CD8-positive, alpha-beta memory T cell (primary cell): Measurements from ENCODE around the gene ZNF528. TPM values are rescaled to one million over a fixed set of nuclear protein-coding genes. Genes with fewer than 3 reads are reported as not detected.

Experiments used
- CTCF ChIA-PET: fragments of 350-600 bp; sonication (Branson Sonifier 250); formaldehyde crosslinking; loops from one replicate; lab custom pipeline; 2021; ENCODE audit warnings: antibody characterized with exemption; lab: Charles Lee
- POLR2A ChIA-PET: fragments of 350-600 bp; sonication (Branson Sonifier 250); formaldehyde crosslinking; loops from one replicate; lab custom pipeline; 2021; ENCODE audit warnings: antibody characterized with exemption; lab: Charles Lee
- DNase-seq, 5 donors: peaks; one replicate each; pipeline versions ENCODE4 v3.0.0 to v3.0.0-alpha.2; 2020 to 2022; ENCODE audit warnings: mixed read lengths in 1 of 5
- H3K27ac ChIP-seq: one replicate; pipeline ENCODE4 v1.7.0; 2013; ENCODE audit warnings: low read depth, mild to moderate bottlenecking, low read length, moderate library complexity
- H3K27me3 ChIP-seq: 2 replicates; pipeline ENCODE4 v1.7.0; 2013; ENCODE audit warnings: low read length, mild to moderate bottlenecking; ENCODE audit not compliant: insufficient read depth, poor library complexity, severe bottlenecking
- H3K36me3 ChIP-seq: 2 replicates; pipeline ENCODE4 v1.7.0; 2013; ENCODE audit warnings: mild to moderate bottlenecking, low read length, moderate library complexity; ENCODE audit not compliant: insufficient read depth
- H3K4me1 ChIP-seq: 2 replicates; pipeline ENCODE4 v1.7.0; 2013; ENCODE audit warnings: mild to moderate bottlenecking, low read length, moderate library complexity; ENCODE audit not compliant: insufficient read depth
- H3K4me3 ChIP-seq: 2 replicates; pipeline ENCODE4 v1.7.0; 2013; ENCODE audit warnings: mild to moderate bottlenecking, low read length
- H3K9me3 ChIP-seq: 2 replicates; pipeline ENCODE4 v1.7.0; 2013; ENCODE audit warnings: mild to moderate bottlenecking, low read length
- H3K27ac Mint-ChIP-seq, 8 donors: one replicate each; pipeline ENCODE4 v1.8.0; 2020 to 2021; ENCODE audit warnings: mixed read lengths in 8 of 8, mild to moderate bottlenecking in 6 of 8, inconsistent platforms in 3 of 8, moderate library complexity in 3 of 8
- H3K27me3 Mint-ChIP-seq, 2 donors: one replicate each; pipeline ENCODE4 v1.8.0; 2020 to 2021; ENCODE audit warnings: mixed read lengths in 2 of 2, mild to moderate bottlenecking in 1 of 2, moderate library complexity in 1 of 2
- H3K36me3 Mint-ChIP-seq, 3 donors: one replicate each; pipeline ENCODE4 v1.8.0; 2020 to 2021; ENCODE audit warnings: mixed read lengths in 3 of 3, inconsistent platforms in 1 of 3, mild to moderate bottlenecking in 1 of 3
- H3K4me1 Mint-ChIP-seq, 3 donors: one replicate each; pipeline ENCODE4 v1.8.0; 2020 to 2021; ENCODE audit warnings: mixed read lengths in 3 of 3, inconsistent platforms in 1 of 3, mild to moderate bottlenecking in 1 of 3
- H3K4me3 Mint-ChIP-seq, 7 donors: one replicate each; pipeline ENCODE4 v1.8.0; 2020 to 2021; ENCODE audit warnings: mixed read lengths in 7 of 7, mild to moderate bottlenecking in 6 of 7, moderate library complexity in 4 of 7, inconsistent platforms in 2 of 7
- H3K9me3 Mint-ChIP-seq, 5 donors: one replicate each; pipeline ENCODE4 v1.8.0; 2020 to 2022; ENCODE audit warnings: mixed read lengths in 5 of 5, mild to moderate bottlenecking in 3 of 5, moderate library complexity in 2 of 5, inconsistent platforms in 1 of 5
- polyA plus RNA-seq: library from polyadenylated mRNA; unstranded; fragments of 300-500 nt; fragmentation: Illumina TruSeq; gene quantifications from one replicate; pipeline ENCODE4 v1.2.3, GENCODE V29; 2021
- total RNA-seq, 2 experiments: library from RNA; stranded (reverse); gene quantifications; one replicate each; pipeline ENCODE4 v1.2.3, GENCODE V29; 2021

Gene ZNF528
- total RNA-seq, result 10 to 100 TPM; 11.6 to 14.2 TPM
- 8.8 TPM for polyA plus RNA-seq

- peaks cover 19 to 29% (median 26%) of the 10 kb centered on the region in 3 donors for H3K4me1 Mint-ChIP-seq
- Histone ChIP-seq H3K9me3 (peaks cover 16% of the 10 kb centered on the region), H3K4me1 (peaks cover 17% of the 10 kb centered on the region), H3K27me3 (no peaks in the 10 kb centered on the region), H3K27ac (peak within 1 kb of the TSS; percentile 47), H3K4me3 (peak within 1 kb of the TSS; percentile 65), H3K36me3 (peaks cover 3% of the 10 kb centered on the region)
- H3K27me3 Mint-ChIP-seq, result peaks cover 0 to 3% of the 10 kb centered on the region in 2 donors
- peaks cover 12 to 65% (median 55%) of the 10 kb centered on the region in 5 donors for H3K9me3 Mint-ChIP-seq
- ChIA-PET POLR2A (interaction anchor here (1.0 kb wide), 1 partner anchor 28 kb away, joined by 3 read pairs; the partner anchor contains the start of gene ZNF880), CTCF (interaction anchor here (1.1 kb wide), 1 partner anchor 27 kb away, joined by 3 read pairs; the partner anchor contains the start of gene ZNF880)
- H3K36me3 Mint-ChIP-seq, result peaks cover 31 to 80% (median 66%) of the 10 kb centered on the region in 3 donors
- H3K4me3 Mint-ChIP-seq, result peak within 1 kb of the TSS; percentile 88 to 97 (median 90)
- DNase-seq, result peak; percentile 82 to 96 (median 91)
- peak within 1 kb of the TSS; percentile 74 to 94 (median 89) for H3K27ac Mint-ChIP-seq
Measured at GRCh38 chr19:52397310-52398080, at the start of gene ZNF528. TSS of gene ZNF528 (plus strand) at chr19:52397849. CDS start at chr19:52402014, 4,165 bp downstream.

DNA sequence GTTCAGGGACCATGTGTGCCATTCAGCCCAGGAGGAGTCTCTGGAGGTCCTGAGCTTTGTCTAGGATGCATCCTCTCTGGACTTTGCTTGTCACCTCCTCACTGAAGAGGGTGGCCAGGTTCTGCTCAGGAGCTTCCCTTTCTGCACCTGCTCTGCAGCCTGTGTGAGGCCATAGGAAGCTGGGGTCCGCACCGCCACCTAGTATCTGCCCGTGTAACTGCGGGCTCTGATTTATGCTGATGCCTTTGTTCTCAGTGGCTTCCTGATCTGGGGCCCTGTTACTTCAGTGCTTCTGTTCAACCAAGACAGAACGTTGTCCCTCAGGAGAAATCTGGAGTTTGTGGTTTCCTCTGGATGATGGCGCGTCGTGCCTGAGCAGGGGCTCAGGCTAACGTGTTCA lies 46.1 kb upstream of the ZNF528 start:
- Histone ChIP-seq H3K4me1 (no peaks in the 10 kb centered on the region), H3K36me3 (no peaks in the 10 kb centered on the region), H3K9me3 (no peaks in the 10 kb centered on the region), H3K27me3 (no peaks in the 10 kb centered on the region), H3K4me3 (no peak overlapping the region), H3K27ac (no peak overlapping the region)
- POLR2A ChIA-PET, result interaction anchor here (0.7 kb wide), 1 partner anchor 285 kb away, joined by 3 read pairs; no protein-coding TSS in a partner anchor
- H3K27ac Mint-ChIP-seq, result no peak overlapping the region
- no peaks in the 10 kb centered on the region for H3K27me3 Mint-ChIP-seq
- DNase-seq, result no peak
- H3K36me3 Mint-ChIP-seq, result peaks cover 28 to 64% (median 56%) of the 10 kb centered on the region in 3 donors
- no peak overlapping the region for H3K4me3 Mint-ChIP-seq
- H3K9me3 Mint-ChIP-seq, result peaks cover 11 to 59% (median 21%) of the 10 kb centered on the region in 5 donors
- CTCF ChIA-PET, result no interaction called here
- no peaks in the 10 kb centered on the region for H3K4me1 Mint-ChIP-seq

DNA sequence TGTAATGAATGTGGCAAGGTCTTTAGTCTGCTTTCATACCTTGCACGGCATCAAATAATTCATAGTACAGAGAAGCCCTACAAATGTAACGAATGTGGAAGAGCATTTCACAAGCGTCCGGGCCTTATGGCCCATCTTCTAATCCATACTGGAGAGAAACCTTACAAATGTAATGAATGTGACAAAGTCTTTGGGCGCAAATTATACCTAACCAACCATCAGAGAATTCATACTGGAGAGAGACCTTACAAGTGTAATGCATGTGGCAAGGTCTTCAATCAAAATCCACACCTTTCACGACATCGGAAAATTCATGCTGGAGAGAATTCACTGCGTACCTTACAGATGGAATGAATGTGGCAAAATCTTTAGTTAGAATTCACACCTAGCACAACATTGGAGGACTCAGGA lies 31.2 kb upstream of the ZNF528 start:
- H3K27me3 Mint-ChIP-seq, result peaks cover 0 to 6% of the 10 kb centered on the region in 2 donors
- peaks cover 40 to 82% (median 76%) of the 10 kb centered on the region in 5 donors for H3K9me3 Mint-ChIP-seq
- no peak for DNase-seq
- no peak overlapping the region for H3K4me3 ChIP-seq
- H3K36me3 Mint-ChIP-seq, result peaks cover 10 to 64% (median 55%) of the 10 kb centered on the region in 3 donors
- CTCF ChIA-PET, result no interaction called here
- no peak overlapping the region for H3K4me3 Mint-ChIP-seq
- peaks cover 35% of the 10 kb centered on the region for H3K9me3 ChIP-seq
- no peak overlapping the region for H3K27ac ChIP-seq
- H3K36me3 ChIP-seq, result no peaks in the 10 kb centered on the region
- peaks cover 7% of the 10 kb centered on the region for H3K4me1 ChIP-seq
- POLR2A ChIA-PET, result no interaction called here
- H3K4me1 Mint-ChIP-seq, result peaks cover 12 to 18% (median 14%) of the 10 kb centered on the region in 3 donors
- H3K27ac Mint-ChIP-seq, result no peak overlapping the region
- no peaks in the 10 kb centered on the region for H3K27me3 ChIP-seq

- Mint-ChIP-seq H3K9me3 (peaks cover 34 to 76% (median 73%) of the 10 kb centered on the region in 5 donors), H3K27me3 (peaks cover 0 to 4% of the 10 kb centered on the region in 2 donors), H3K4me3 (peak within 1 kb of the TSS; percentile 92 to 98 (median 97)), H3K27ac (peak within 1 kb of the TSS; percentile 95 to 99 (median 98)), H3K36me3 (peaks cover 23 to 66% (median 62%) of the 10 kb centered on the region in 3 donors), H3K4me1 (peaks cover 14 to 22% (median 15%) of the 10 kb centered on the region in 3 donors)
- Histone ChIP-seq H3K4me3 (peak within 1 kb of the TSS; percentile 95), H3K27me3 (no peaks in the 10 kb centered on the region), H3K36me3 (peaks cover 13% of the 10 kb centered on the region), H3K4me1 (peaks cover 7% of the 10 kb centered on the region), H3K9me3 (peaks cover 31% of the 10 kb centered on the region), H3K27ac (peak within 1 kb of the TSS; percentile 93)
- POLR2A ChIA-PET, result interaction anchor here (0.6 to 1.1 kb wide), 5 partner anchors 28 to 1767 kb away, joined by 3 to 7 read pairs (median 3); partner anchors contain the start of genes ZNF528 and ZNF610
- CTCF ChIA-PET, result interaction anchor here (0.9 to 1.1 kb wide), 3 partner anchors 23 to 28 kb away, joined by 3 read pairs; partner anchors contain the start of gene ZNF528
- DNase-seq, result peak; percentile 85 to 94 (median 87)
Measured at GRCh38 chr19:52369559-52370340, 27.9 kb upstream of the ZNF528 start, which contains the start of gene ZNF880. TSS of gene ZNF880 (plus strand) at chr19:52369923. CDS start at chr19:52369966, 43 bp downstream.

- DNase-seq, result no peak
- H3K9me3 ChIP-seq, result peaks cover 25% of the 10 kb centered on the region
- H3K27me3 ChIP-seq, result no peaks in the 10 kb centered on the region
- peaks cover 14 to 22% (median 15%) of the 10 kb centered on the region in 3 donors for H3K4me1 Mint-ChIP-seq
- peak overlapping the region; percentile 95 to 99 (median 98) for H3K27ac Mint-ChIP-seq
- peak overlapping the region; percentile 95 for H3K4me3 ChIP-seq
- H3K4me3 Mint-ChIP-seq, result peak overlapping the region; percentile 92 to 98 (median 97)
- H3K36me3 ChIP-seq, result peaks cover 14% of the 10 kb centered on the region
- peak overlapping the region; percentile 93 for H3K27ac ChIP-seq
- peaks cover 7% of the 10 kb centered on the region for H3K4me1 ChIP-seq
- H3K27me3 Mint-ChIP-seq, result peaks cover 0 to 4% of the 10 kb centered on the region in 2 donors
- H3K9me3 Mint-ChIP-seq, result peaks cover 33 to 74% (median 73%) of the 10 kb centered on the region in 5 donors
- H3K36me3 Mint-ChIP-seq, result peaks cover 25 to 70% (median 64%) of the 10 kb centered on the region in 3 donors
- ChIA-PET CTCF (interaction anchor here (0.9 kb wide), 1 partner anchor 27 kb away, joined by 3 read pairs; the partner anchor contains the start of gene ZNF528), POLR2A (no interaction called here)
Measured at GRCh38 chr19:52370341-52370710, 27.3 kb upstream of the ZNF528 start.

GRCh38 chr19:52391135-52391534 lies 6.5 kb upstream of the ZNF528 start:
- H3K4me3 Mint-ChIP-seq, result no peak overlapping the region
- H3K36me3 Mint-ChIP-seq, result peaks cover 5 to 59% (median 31%) of the 10 kb centered on the region in 3 donors
- no peak for DNase-seq
- POLR2A ChIA-PET, result no interaction called here
- no peaks in the 10 kb centered on the region for H3K4me1 ChIP-seq
- H3K27me3 Mint-ChIP-seq, result peaks cover 0 to 3% of the 10 kb centered on the region in 2 donors
- H3K27me3 ChIP-seq, result no peaks in the 10 kb centered on the region
- H3K9me3 ChIP-seq, result peaks cover 40% of the 10 kb centered on the region
- H3K36me3 ChIP-seq, result no peaks in the 10 kb centered on the region
- no peak overlapping the region for H3K27ac Mint-ChIP-seq
- CTCF ChIA-PET, result no interaction called here
- H3K4me3 ChIP-seq, result no peak overlapping the region
- peaks cover 24 to 86% (median 76%) of the 10 kb centered on the region in 5 donors for H3K9me3 Mint-ChIP-seq
- no peak overlapping the region for H3K27ac ChIP-seq
- H3K4me1 Mint-ChIP-seq, result no peaks in the 10 kb centered on the region

DNA sequence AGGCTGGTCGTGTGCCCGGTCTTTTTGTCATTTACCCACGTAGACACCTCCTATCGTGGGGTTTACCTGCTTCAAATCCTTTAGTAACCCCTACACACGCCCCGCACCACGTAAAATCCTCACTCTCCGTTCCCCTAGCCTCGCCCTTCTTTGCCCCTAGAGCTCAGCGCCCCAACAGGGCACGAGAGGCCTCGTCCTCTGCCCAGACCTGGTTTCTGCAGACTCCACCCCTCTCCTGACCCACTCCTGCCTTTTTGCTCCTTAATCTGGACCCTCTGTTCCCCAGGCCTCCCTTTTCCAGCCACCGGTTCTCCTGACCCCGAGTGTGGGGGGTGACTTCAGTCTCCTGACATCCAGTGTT lies 412 bp downstream of the ZNF528 start:
- peak overlapping the region; percentile 65 for H3K4me3 ChIP-seq
- DNase-seq, result no peak
- CTCF ChIA-PET, result interaction anchor here (1.1 kb wide), 1 partner anchor 28 kb away, joined by 3 read pairs; the partner anchor contains the start of gene ZNF880
- peaks cover 16% of the 10 kb centered on the region for H3K9me3 ChIP-seq
- Mint-ChIP-seq H3K27ac (peak overlapping the region; percentile 74 to 94 (median 89)), H3K9me3 (peaks cover 12 to 65% (median 51%) of the 10 kb centered on the region in 5 donors), H3K4me1 (peaks cover 19 to 29% (median 26%) of the 10 kb centered on the region in 3 donors), H3K4me3 (peak overlapping the region; percentile 88 to 97 (median 90)), H3K27me3 (peaks cover 0 to 3% of the 10 kb centered on the region in 2 donors), H3K36me3 (peaks cover 32 to 82% (median 68%) of the 10 kb centered on the region in 3 donors)
- H3K36me3 ChIP-seq, result peaks cover 5% of the 10 kb centered on the region
- POLR2A ChIA-PET, result interaction anchor here (1.0 kb wide), 1 partner anchor 28 kb away, joined by 3 read pairs; the partner anchor contains the start of gene ZNF880
- H3K4me1 ChIP-seq, result peaks cover 17% of the 10 kb centered on the region
- H3K27ac ChIP-seq, result peak overlapping the region; percentile 47
- H3K27me3 ChIP-seq, result no peaks in the 10 kb centered on the region
